Adrenal gland (tissue), 5 donors: ENCODE data around the gene MYBBP1A.

Experiments used
- CTCF ChIP-seq, 6 experiments: fragments of 450-650 bp in 4 of 6; fragments of 200-600 bp in 2 of 6; sonication (generic) in 1 of 6; IDR thresholded peaks; 1 replicate in 5 of 6; 2 replicates in 1 of 6; pipeline versions ENCODE4 v1.5.1 to v1.8.0; 2016 to 2021; ENCODE audit warnings: antibody characterized with exemption in 6 of 6, mild to moderate bottlenecking in 2 of 6, moderate library complexity in 1 of 6
- POLR2A ChIP-seq, 2 donors: fragments of 450-650 bp; IDR thresholded peaks; one replicate each; pipeline ENCODE4 v1.6.1; 2017; ENCODE audit warnings: antibody characterized with exemption in 2 of 2, mild to moderate bottlenecking in 2 of 2, moderate library complexity in 1 of 2
- donor health status: DM: no; HTN: no; CAD: no.

DNA sequence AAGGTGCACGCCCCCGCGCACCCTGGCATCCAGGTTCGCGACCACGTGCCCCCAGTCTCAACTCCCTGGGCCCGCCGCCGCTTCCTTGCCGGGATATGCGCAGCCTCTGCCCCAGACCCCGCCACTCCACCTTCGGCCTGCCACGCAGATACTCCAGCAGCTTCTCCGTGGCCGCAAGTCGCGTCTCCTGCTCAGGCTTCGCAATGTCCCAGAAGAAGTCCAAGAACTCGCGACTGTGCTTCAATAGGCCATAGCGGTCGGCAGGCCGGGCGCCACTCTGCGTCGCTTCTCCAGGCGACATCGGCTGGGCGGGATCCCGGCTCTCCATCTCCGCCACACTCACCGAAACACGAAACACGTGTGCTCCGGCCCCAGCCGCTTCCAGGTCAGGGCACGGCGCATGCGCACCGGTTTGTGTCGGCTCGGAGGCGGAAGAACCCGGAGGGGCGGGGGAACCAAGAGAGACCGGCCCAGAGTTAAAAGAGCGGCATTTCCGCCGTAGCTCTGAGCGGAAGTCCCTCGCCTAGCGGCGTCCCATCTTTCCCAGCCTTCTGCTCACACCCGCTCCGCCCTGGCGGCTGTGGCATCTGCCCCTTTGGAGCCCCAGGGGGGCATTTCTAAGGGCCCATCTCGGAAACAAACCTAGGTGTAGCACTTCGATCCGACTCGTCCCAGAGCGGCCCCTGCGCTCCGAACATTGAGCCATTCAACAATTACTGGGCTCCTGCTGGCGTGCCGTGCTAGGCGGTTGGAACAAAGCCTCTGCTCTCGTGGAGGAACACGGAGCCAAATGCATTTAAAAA lies at the start of gene MYBBP1A:
- TF ChIP-seq POLR2A (IDR thresholded peaks at IDR 0.05) (peak; percentile 71 to 81), CTCF (IDR thresholded peaks at IDR 0.05) (peak in 4 of 6 experiments; percentile 25 to 48 (median 36))
